Keratinocyte (primary cell): ENCODE measurements around the gene AMBRA1.

Source experiments
- CTCF ChIP-seq, 3 experiments: IDR thresholded peaks in 1 of 3; conservative IDR thresholded peaks in 1 of 3; optimal IDR thresholded peaks in 1 of 3; 2 replicates in 2 of 3; 3 replicates in 1 of 3; pipeline versions ENCODE3 to v1.5.1; 2011; ENCODE audit warnings: low read length in 3 of 3, mild to moderate bottlenecking in 3 of 3, moderate library complexity in 2 of 3, control low read depth in 1 of 3, inconsistent platforms in 1 of 3; ENCODE audit not compliant: insufficient read depth in 2 of 3; ENCODE audit errors: extremely low read depth in 1 of 3
- EZH2 ChIP-seq: IDR thresholded peaks from one replicate; pipeline ENCODE4 v1.6.1; 2012; ENCODE audit warnings: inconsistent platforms, mild to moderate bottlenecking, low read length, moderate library complexity

DNA sequence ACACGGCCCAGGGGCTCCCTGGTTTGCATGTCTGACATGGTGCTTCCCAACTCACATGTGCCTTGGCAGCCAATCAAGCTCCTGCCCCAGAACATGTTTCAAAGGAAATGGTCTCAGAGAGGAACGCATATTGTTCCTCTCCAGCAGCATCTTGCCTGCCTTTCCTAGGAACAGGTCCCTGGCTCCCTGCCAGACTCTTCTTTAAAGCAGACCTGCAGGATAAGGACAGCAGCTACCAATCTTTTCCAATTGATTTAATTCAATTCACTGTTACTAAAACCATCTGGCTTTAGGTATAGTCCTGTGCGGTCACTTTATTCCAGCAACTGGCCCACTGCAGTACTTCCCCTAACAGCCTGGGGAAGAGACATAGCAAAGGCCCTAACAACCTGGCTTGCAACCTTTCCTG is 79.9 kb downstream of the AMBRA1 start:
- TF ChIP-seq CTCF (optimal IDR thresholded peaks at IDR 0.05 in 1 of 3, IDR thresholded peaks at IDR 0.05 in 1 of 3, conservative IDR thresholded peaks at IDR 0.05 in 1 of 3; ENCODE audit: extremely low read depth in 1 of 3, insufficient read depth in 2 of 3, low read length in 3 of 3) (no peak), EZH2 (no peak)
